ENCODE data around the gene INTS15.

The INTS15 gene

GRCh38 chr7:6621195-6622133 lies 31.6 kb downstream of the INTS15 start:
- H3K9me3 ChIP-seq: no peaks in the 10 kb centered on the region
- no peak for TF ChIP-seq CTCF (IDR thresholded peaks at IDR 0.05)
- DNase-seq: no peak
- H3K4me3 ChIP-seq: no peak overlapping the region
- H3K27ac ChIP-seq: no peak overlapping the region
- intact Hi-C loops (cut with DNase I; ENCODE audit: low total_unique reads): no loop called here
- peaks cover 14 to 71% (median 22%) of the 10 kb centered on the region in 3 donors for H3K36me3 ChIP-seq
- H3K4me1 ChIP-seq: peaks cover 0 to 10% (median 5%) of the 10 kb centered on the region in 4 donors
- H3K27me3 ChIP-seq: no peaks in the 10 kb centered on the region

GRCh38 chr7:6622134-6622710 lies 32.4 kb downstream of the INTS15 start:
- no peaks in the 10 kb centered on the region for H3K27me3 ChIP-seq
- no peak overlapping the region for H3K4me3 ChIP-seq
- no peaks in the 10 kb centered on the region for H3K9me3 ChIP-seq
- no peak for DNase-seq
- no peak for TF ChIP-seq CTCF (IDR thresholded peaks at IDR 0.05)
- H3K27ac ChIP-seq: no peak overlapping the region
- intact Hi-C loops (cut with DNase I; ENCODE audit: low total_unique reads): no loop called here
- H3K4me1 ChIP-seq: peaks cover 0 to 2% (median 0%) of the 10 kb centered on the region in 4 donors
- H3K36me3 ChIP-seq: peaks cover 14 to 69% (median 22%) of the 10 kb centered on the region in 3 donors

GRCh38 chr7:6623589-6624245 lies 33.9 kb downstream of the INTS15 start:
- Histone ChIP-seq H3K27ac (no peak overlapping the region), H3K36me3 (peaks cover 14 to 61% (median 22%) of the 10 kb centered on the region in 3 donors), H3K9me3 (no peaks in the 10 kb centered on the region), H3K4me3 (no peak overlapping the region), H3K4me1 (no peaks in the 10 kb centered on the region), H3K27me3 (no peaks in the 10 kb centered on the region)
- DNase-seq: no peak
- TF ChIP-seq CTCF (IDR thresholded peaks at IDR 0.05): no peak
- intact Hi-C loops (cut with DNase I; ENCODE audit: low total_unique reads): no loop called here

GRCh38 chr7:6624246-6624611 lies 34.4 kb downstream of the INTS15 start:
- no peak for TF ChIP-seq CTCF (IDR thresholded peaks at IDR 0.05)
- Histone ChIP-seq H3K36me3 (peaks cover 14 to 61% (median 22%) of the 10 kb centered on the region in 3 donors), H3K9me3 (no peaks in the 10 kb centered on the region), H3K27ac (no peak overlapping the region), H3K27me3 (no peaks in the 10 kb centered on the region), H3K4me1 (no peaks in the 10 kb centered on the region), H3K4me3 (no peak overlapping the region)
- DNase-seq: no peak
- intact Hi-C loops (cut with DNase I; ENCODE audit: low total_unique reads): no loop called here

- DNase-seq: peak in 1 of 2 donors; percentile 60
- Histone ChIP-seq H3K36me3 (peaks cover 6 to 25% (median 10%) of the 10 kb centered on the region in 3 donors), H3K27ac (no peak overlapping the region), H3K4me3 (no peak overlapping the region), H3K4me1 (no peaks in the 10 kb centered on the region), H3K27me3 (no peaks in the 10 kb centered on the region), H3K9me3 (no peaks in the 10 kb centered on the region)
- no peak for TF ChIP-seq CTCF (IDR thresholded peaks at IDR 0.05)
- intact Hi-C loops (cut with DNase I; ENCODE audit: low total_unique reads): no loop called here
Measured at GRCh38 chr7:6628045-6628444, 38.2 kb downstream of the INTS15 start.
